IPS-18a (cell line): ENCODE data around the gene FAM83C.

ENCODE experiments used
- H3K27ac ChIP-seq: one replicate; pipeline ENCODE4 v1.5.1; 2013; ENCODE audit warnings: low read length
- H3K27me3 ChIP-seq: one replicate; pipeline ENCODE4 v1.6.1; 2013; ENCODE audit warnings: mild to moderate bottlenecking, low read length; ENCODE audit not compliant: control insufficient read depth, insufficient read depth
- H3K36me3 ChIP-seq: one replicate; pipeline ENCODE4 v1.6.1; 2013; ENCODE audit warnings: low read depth, low read length; ENCODE audit not compliant: control insufficient read depth
- H3K4me1 ChIP-seq: one replicate; pipeline ENCODE4 v1.6.1; 2013; ENCODE audit warnings: low read depth, low read length; ENCODE audit not compliant: control insufficient read depth
- H3K4me3 ChIP-seq: one replicate; pipeline ENCODE4 v1.5.1; 2013; ENCODE audit warnings: low read length
- H3K9ac ChIP-seq: one replicate; pipeline ENCODE4 v1.6.1; 2013; ENCODE audit warnings: mild to moderate bottlenecking, low read length, moderate library complexity
- H3K9me3 ChIP-seq: one replicate; pipeline ENCODE4 v1.6.1; 2013; ENCODE audit warnings: low read depth, low read length; ENCODE audit not compliant: control insufficient read depth

The FAM83C gene

DNA sequence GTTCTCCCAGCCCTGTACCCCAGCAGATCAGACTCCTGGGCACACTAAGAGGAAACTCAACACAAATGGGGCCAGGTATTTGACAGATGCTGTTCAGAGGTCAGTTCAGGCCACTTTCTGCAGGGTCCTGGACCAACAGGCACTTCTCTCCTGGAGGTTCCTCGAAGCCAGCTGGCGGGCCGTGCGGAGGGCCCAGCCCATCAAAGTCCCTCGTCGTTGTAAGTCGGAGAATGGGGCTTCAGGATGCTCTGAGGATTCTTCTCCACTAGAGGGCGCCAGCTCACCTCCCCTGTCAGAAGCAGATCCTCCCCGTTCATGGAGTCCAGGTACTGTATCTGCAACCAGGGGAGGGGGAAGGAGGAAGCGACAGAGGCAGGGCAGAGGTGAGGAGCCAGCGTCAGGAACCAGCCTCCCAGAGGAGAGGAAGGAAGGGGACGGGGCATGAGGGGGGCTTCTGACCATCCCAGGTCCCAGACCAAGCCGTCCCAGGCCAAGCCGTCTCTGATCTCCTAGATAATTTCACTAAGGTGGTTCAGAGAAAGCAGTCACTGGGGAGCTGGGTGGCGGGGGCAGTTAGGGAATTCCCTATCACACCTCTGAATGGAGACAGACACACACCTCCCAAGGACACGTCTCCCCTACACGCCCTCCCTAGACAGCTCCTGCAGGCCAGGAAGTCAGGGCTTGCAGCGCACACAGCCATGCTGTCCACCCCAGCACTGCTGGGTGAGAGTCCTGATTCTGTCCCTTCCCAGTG, 11.7 kb upstream of the FAM83C start:
- Histone ChIP-seq H3K36me3 (no peaks in the 10 kb centered on the region), H3K9ac (no peak overlapping the region), H3K4me3 (peak overlapping the region; percentile 20), H3K27me3 (no peaks in the 10 kb centered on the region), H3K4me1 (peaks cover 8% of the 10 kb centered on the region), H3K27ac (no peak overlapping the region), H3K9me3 (no peaks in the 10 kb centered on the region)

DNA sequence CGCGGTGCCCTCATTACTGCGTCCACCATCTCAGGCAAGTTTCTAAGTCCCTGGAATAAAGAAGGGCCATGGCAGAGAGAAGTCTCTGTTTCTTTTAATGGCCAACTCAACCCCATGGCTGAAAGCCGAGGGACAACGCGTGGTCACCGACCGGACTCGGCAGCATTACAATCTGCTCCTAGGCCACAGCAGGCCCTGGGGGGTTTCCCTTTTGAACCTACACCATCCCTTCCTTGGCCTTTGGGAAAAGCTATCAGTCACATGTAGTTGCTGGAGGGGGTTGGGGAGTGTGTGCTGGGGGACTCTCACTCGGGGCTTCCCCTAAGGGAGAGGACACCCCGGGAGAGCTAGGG, 11.1 kb upstream of the FAM83C start:
- H3K9ac ChIP-seq = no peak overlapping the region
- H3K27me3 ChIP-seq = no peaks in the 10 kb centered on the region
- peaks cover 8% of the 10 kb centered on the region for H3K4me1 ChIP-seq
- H3K27ac ChIP-seq = no peak overlapping the region
- H3K36me3 ChIP-seq = no peaks in the 10 kb centered on the region
- H3K9me3 ChIP-seq = no peaks in the 10 kb centered on the region
- H3K4me3 ChIP-seq = no peak overlapping the region

DNA sequence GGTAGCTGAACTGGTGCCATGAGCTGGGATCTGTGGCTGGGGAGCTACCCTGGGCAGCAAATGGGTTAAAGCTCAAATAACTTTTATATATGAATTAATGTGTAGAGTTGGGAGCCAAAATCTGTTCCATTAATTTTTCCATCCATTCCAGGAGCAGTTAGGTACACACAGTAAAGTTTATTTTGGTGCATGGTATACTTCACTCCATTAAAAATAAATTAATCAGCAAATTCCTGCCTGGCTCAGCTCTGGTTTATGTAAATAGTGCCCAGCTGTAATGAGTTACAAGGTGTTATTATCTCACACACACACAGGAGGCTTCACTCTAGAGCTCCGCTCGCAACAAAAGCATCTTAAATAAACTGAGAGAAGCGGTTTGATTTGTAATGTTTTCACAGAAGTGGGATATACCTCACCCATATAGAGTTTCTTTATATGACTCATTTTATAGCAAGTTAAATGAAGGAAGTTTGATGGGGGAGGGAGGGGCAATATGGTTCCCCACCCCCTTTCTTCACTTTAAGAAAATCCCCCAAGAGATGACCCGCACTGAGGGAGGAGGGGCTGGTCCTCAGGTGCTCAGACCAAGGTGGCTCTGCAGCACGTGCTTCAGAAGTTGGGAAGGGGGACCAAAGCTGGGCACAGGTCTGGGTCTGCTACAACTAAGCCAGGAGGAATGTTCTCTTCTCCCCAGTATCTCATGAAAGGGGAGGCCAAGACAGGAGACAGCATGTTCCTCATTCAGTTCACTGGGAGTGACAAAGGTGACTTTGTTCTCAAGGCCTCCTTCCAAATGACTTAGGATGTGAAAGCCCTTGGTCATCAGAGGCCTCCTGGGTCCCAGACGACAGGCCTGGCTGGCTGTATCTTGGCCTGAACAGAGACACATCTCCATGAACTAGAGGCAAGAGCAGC, 10.5 kb upstream of the FAM83C start:
- Histone ChIP-seq H3K9me3 (no peaks in the 10 kb centered on the region), H3K4me1 (peaks cover 8% of the 10 kb centered on the region), H3K27me3 (no peaks in the 10 kb centered on the region), H3K9ac (no peak overlapping the region), H3K36me3 (no peaks in the 10 kb centered on the region), H3K27ac (no peak overlapping the region), H3K4me3 (no peak overlapping the region)

DNA sequence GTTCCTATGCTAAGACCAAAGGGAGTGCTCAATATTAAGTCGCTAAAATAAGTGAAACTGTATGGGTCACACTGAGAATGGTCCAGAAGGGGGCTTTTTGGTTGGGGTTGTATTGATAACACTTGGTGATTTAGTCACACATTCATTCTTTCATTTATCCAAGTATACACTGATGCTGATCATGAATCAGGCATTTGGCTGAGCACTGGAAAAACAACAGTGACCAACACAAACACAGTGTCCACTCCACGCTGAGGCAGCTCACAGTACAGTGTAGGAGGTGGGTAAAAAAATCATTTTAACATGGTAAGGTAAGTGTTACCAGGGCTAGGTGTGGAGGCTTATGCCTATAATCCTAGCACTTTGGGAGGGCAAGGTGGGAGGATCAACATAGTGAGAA, 9.2 kb upstream of the FAM83C start:
- Histone ChIP-seq H3K27me3 (no peaks in the 10 kb centered on the region), H3K4me3 (no peak overlapping the region), H3K9ac (no peak overlapping the region), H3K4me1 (peaks cover 8% of the 10 kb centered on the region), H3K27ac (no peak overlapping the region), H3K9me3 (no peaks in the 10 kb centered on the region), H3K36me3 (no peaks in the 10 kb centered on the region)

DNA sequence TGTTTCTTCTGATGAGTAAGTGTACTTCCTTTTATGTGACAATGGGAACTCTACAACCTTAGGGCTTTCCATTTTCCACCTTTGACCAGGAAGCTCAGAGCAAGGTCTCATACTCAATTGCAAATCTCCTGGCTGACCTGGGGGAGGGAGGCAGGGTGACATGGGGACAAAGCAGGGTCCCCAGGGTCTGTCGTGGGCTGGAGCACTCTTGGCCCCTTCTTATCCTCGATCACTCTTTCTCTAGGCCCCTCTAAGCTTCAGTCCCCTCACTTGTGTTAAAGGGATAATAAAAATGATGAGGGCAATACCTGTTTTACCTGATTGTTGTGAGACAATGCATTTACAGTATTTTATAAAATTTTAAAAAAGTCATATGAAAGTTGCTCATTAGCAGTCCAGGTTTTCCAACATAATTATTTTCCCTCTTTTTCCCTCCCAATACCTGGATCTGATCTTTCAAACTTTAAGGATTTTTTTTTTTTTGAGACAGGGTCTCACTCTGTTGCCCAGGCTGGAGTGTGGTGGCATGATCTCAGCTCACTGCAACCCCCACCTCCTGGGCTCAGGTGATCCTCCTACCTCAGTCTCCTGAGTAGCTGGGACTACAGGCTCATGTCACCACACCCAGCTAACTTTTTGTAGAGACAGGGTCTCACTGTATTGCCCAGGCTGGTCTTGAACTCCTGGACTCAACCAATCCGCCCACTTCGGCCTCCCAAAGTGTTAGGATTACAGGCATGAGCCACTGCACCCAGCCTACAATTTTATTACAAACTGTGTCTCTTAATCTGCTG, 8.4 kb upstream of the FAM83C start:
- Histone ChIP-seq H3K4me1 (peaks cover 8% of the 10 kb centered on the region), H3K27me3 (no peaks in the 10 kb centered on the region), H3K4me3 (no peak overlapping the region), H3K36me3 (no peaks in the 10 kb centered on the region), H3K9me3 (no peaks in the 10 kb centered on the region), H3K9ac (no peak overlapping the region), H3K27ac (no peak overlapping the region)

DNA sequence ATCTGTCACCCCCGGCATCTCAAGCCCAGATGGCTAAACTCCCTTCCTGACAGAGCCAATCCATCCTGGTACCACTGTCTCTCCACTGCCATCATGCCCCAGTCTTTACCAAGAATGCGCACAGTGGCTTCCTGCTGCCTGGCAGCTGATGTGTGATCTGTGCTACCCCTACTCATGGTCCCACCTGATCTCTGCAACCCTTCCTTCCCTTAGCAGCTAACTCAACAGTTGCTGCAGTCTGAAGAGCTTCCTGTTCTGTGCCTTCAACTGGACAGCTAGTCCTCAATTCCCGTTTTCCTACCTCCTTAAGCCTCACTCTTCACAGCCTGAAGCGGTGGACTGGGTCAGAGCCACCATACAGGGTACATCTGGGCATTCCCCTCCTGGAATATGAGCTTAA, 7.6 kb upstream of the FAM83C start:
- no peaks in the 10 kb centered on the region for H3K36me3 ChIP-seq
- H3K27ac ChIP-seq = no peak overlapping the region
- H3K4me3 ChIP-seq = no peak overlapping the region
- H3K27me3 ChIP-seq = no peaks in the 10 kb centered on the region
- peaks cover 8% of the 10 kb centered on the region for H3K4me1 ChIP-seq
- H3K9me3 ChIP-seq = no peaks in the 10 kb centered on the region
- H3K9ac ChIP-seq = no peak overlapping the region

DNA sequence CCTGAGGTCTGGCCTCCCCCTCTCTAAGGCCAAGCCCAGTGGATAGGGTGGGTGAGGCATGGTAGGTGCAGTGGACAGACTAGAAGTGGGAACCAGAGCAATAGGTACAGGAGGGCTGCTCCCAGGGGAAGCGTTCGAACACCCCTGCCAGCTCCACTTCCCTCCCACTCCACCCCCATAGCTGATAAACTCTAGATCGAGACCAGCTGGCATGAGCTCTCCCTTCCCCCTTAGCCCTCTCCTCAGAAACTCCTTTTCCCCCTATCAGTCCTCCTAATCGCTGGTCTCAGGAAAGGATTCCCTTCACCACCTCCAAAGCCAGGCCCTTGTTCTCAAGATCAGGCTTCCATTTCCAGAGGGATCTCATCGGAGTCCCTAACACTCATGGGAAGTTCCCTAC, 6.0 kb upstream of the FAM83C start:
- H3K9me3 ChIP-seq = no peaks in the 10 kb centered on the region
- H3K27ac ChIP-seq = no peak overlapping the region
- H3K4me1 ChIP-seq = no peaks in the 10 kb centered on the region
- no peak overlapping the region for H3K4me3 ChIP-seq
- H3K36me3 ChIP-seq = no peaks in the 10 kb centered on the region
- no peaks in the 10 kb centered on the region for H3K27me3 ChIP-seq
- no peak overlapping the region for H3K9ac ChIP-seq

DNA sequence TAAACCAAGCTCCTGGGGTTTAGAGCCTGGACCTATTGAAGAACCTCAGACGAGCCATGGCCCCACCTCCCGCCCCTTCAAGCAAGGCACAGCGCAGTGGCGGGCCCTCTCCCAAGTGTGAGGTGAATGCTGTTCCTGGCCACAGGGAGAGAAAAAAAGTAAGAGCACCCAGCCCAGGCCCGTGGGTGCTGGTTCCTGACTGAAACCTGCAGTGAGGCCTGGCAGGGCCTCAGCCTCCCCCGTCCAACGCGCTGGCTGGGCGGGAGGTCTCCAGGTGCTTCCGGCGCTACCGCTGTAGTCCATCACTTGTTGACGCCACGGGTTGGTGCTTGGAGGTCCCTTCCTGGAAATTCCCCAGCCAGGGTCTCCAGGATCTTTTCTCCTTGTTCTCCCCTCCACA, 5.5 kb upstream of the FAM83C start:
- no peaks in the 10 kb centered on the region for H3K36me3 ChIP-seq
- no peak overlapping the region for H3K9ac ChIP-seq
- H3K9me3 ChIP-seq = no peaks in the 10 kb centered on the region
- H3K4me1 ChIP-seq = no peaks in the 10 kb centered on the region
- no peak overlapping the region for H3K27ac ChIP-seq
- no peak overlapping the region for H3K4me3 ChIP-seq
- no peaks in the 10 kb centered on the region for H3K27me3 ChIP-seq

DNA sequence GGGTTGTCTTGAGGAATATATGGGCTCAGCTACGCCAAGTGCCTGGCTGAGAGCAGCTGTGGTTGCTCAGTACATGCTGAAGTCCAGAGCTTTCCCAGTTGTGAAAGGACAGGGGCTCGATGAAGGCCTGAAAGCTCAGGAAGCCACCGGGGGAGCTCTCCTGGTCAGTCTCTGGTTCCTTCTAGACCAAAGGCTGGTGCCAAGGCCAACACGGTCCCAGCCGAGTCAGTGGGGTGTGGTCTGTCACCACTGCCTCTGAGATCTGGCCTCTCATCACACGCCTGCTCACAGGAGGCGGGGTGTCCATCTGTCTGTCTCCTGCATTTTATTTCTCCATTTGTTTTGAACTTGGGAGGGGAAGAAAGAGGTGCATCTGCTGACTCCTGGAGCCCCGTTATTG, 4.9 kb upstream of the FAM83C start:
- Histone ChIP-seq H3K27me3 (no peaks in the 10 kb centered on the region), H3K27ac (no peak overlapping the region), H3K4me3 (no peak overlapping the region), H3K9me3 (no peaks in the 10 kb centered on the region), H3K9ac (no peak overlapping the region), H3K4me1 (no peaks in the 10 kb centered on the region), H3K36me3 (no peaks in the 10 kb centered on the region)

DNA sequence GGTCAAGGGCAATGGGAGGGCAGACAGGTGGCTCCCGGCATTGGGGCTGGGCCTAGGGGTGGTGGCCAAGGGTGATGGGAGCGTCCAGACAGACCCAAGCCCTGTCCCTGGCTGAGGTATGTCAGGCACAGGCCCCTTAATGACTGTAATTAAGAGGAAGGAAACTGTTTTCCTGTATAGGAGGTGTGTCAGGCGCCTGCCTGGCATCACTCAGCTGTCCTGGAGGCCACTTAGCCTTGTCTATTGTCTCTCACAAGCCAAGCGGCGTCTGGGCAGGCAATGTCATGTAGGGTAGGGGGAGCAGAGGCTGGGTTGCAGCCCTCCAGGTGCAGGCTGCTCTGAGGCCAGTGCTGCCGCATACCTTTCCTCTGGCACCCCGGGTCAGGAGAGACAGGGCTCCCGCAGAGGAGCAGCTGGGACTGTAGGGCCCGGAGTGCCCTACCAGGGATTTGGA, 3.9 kb upstream of the FAM83C start:
- H3K9me3 ChIP-seq = no peaks in the 10 kb centered on the region
- no peak overlapping the region for H3K9ac ChIP-seq
- H3K36me3 ChIP-seq = no peaks in the 10 kb centered on the region
- no peak overlapping the region for H3K27ac ChIP-seq
- no peaks in the 10 kb centered on the region for H3K27me3 ChIP-seq
- no peaks in the 10 kb centered on the region for H3K4me1 ChIP-seq
- no peak overlapping the region for H3K4me3 ChIP-seq

DNA sequence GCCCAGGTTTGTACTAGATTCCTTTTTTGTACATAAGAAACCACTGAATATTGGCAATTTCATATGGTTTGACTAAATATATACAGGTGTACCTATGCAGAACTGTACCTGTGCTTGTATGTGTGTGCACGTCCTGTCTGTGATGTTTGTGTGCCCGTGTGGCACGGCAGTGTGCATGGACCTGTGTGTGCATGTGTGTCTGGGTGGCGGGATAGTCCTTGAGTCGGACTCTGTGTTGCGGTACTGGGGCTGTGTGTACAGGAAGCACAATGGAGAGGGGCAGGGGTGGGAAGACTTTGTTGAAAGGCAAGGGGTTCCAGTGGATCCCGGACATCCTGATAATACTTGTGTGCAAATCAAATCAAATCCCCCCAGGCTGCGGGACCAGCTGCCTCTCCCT, 3.4 kb upstream of the FAM83C start:
- H3K9ac ChIP-seq = no peak overlapping the region
- no peaks in the 10 kb centered on the region for H3K9me3 ChIP-seq
- no peak overlapping the region for H3K27ac ChIP-seq
- no peak overlapping the region for H3K4me3 ChIP-seq
- H3K4me1 ChIP-seq = no peaks in the 10 kb centered on the region
- no peaks in the 10 kb centered on the region for H3K27me3 ChIP-seq
- no peaks in the 10 kb centered on the region for H3K36me3 ChIP-seq
